ENCODE measurements around the gene RNLS.

GRCh38 chr10:88546497-88546896, 36.6 kb downstream of the RNLS start:
- TF ChIP-seq CTCF (IDR thresholded peaks at IDR 0.05; ENCODE audit: low read depth, low read length) (no peak), EZH2phosphoT487 (IDR thresholded peaks at IDR 0.05; ENCODE audit: low read depth) (no peak)
